GM12878 (cell line): ENCODE results near the gene LMAN2. TPM values are rescaled to one million over a fixed set of nuclear protein-coding genes. Genes with fewer than 3 reads are reported as not detected.
A peak's percentile ranks its signal among the peaks of the same experiment; 100 is the strongest.

Experiments
- BCL11A ChIP-seq: IDR thresholded peaks from 2 replicates; pipeline ENCODE4 v1.6.1; 2011; ENCODE audit warnings: low read depth, low read length
- BHLHE40 ChIP-seq, 2 experiments: fragments of 450-650 bp in 1 of 2; IDR thresholded peaks; 2 replicates each; pipeline ENCODE4 v1.6.1; 2011 to 2017; ENCODE audit warnings: low read depth in 2 of 2, borderline replicate concordance in 1 of 2, improper control_type of control experiment in 1 of 2, low read length in 1 of 2, mild to moderate bottlenecking in 1 of 2
- CBFB ChIP-seq: IDR thresholded peaks from 2 replicates; pipeline ENCODE4 v1.6.1; 2016; ENCODE audit warnings: antibody characterized with exemption, low read depth
- CBX5 ChIP-seq: sonication (generic); IDR thresholded peaks from 2 replicates; pipeline ENCODE4 v1.6.1; 2016; ENCODE audit warnings: low read depth, moderate library complexity, mild to moderate bottlenecking, inconsistent platforms
- CEBPB ChIP-seq, 2 experiments: fragments of 150-350 bp in 1 of 2; IDR thresholded peaks; 2 replicates each; pipeline ENCODE4 v1.6.1; 2012 to 2014; ENCODE audit warnings: low read depth in 2 of 2, low read length in 2 of 2, borderline replicate concordance in 1 of 2, inconsistent platforms in 1 of 2
- CREB1 ChIP-seq: IDR thresholded peaks from 2 replicates; pipeline ENCODE4 v1.6.1; 2012; ENCODE audit warnings: low read depth, mild to moderate bottlenecking, inconsistent platforms
- DPF2 ChIP-seq: fragments of 450-650 bp; IDR thresholded peaks from 2 replicates; pipeline ENCODE4 v1.6.1; 2017; ENCODE audit warnings: mild to moderate bottlenecking
- EP300 ChIP-seq, 2 experiments: fragments of 150-350 bp in 1 of 2; IDR thresholded peaks; 2 replicates each; pipeline ENCODE4 v1.6.1; 2011 to 2012; ENCODE audit warnings: low read depth in 2 of 2, low read length in 2 of 2, borderline replicate concordance in 1 of 2, improper control_type of control experiment in 1 of 2, inconsistent platforms in 1 of 2; ENCODE audit not compliant: control insufficient read depth in 1 of 2
- FOXK2 ChIP-seq: fragments of 450-650 bp; IDR thresholded peaks from 2 replicates; pipeline ENCODE4 v1.6.1; 2017; ENCODE audit warnings: mild to moderate bottlenecking, moderate library complexity
- GABPA ChIP-seq: IDR thresholded peaks from 2 replicates; pipeline ENCODE4 v1.6.1; 2014; ENCODE audit warnings: antibody characterized with exemption, low read depth, mild to moderate bottlenecking, inconsistent platforms
- HDAC2 ChIP-seq: fragments of 200-600 bp; sonication (generic); IDR thresholded peaks from 2 replicates; pipeline ENCODE4 v1.6.1; 2017
- IKZF1 ChIP-seq: fragments of 450-650 bp; conservative IDR thresholded peaks from 2 replicates; pipeline ENCODE4 v1.6.1; 2017; ENCODE audit warnings: antibody characterized with exemption, mild to moderate bottlenecking
- IRF4 ChIP-seq: IDR thresholded peaks from 2 replicates; pipeline ENCODE4 v1.6.1; 2011; ENCODE audit warnings: low read depth, low read length
- KLF5 ChIP-seq: fragments of 450-650 bp; IDR thresholded peaks from 2 replicates; pipeline ENCODE4 v1.6.1; 2014; ENCODE audit warnings: mild to moderate bottlenecking; ENCODE audit not compliant: partially characterized antibody
- LARP7 ChIP-seq: fragments of 450-650 bp; IDR thresholded peaks from 2 replicates; pipeline ENCODE4 v1.6.1; 2017; ENCODE audit warnings: mild to moderate bottlenecking
- MEF2A ChIP-seq: IDR thresholded peaks from 2 replicates; pipeline ENCODE4 v1.6.1; 2011; ENCODE audit warnings: low read depth, mild to moderate bottlenecking, low read length, moderate library complexity; ENCODE audit not compliant: insufficient read depth
- MTA2 ChIP-seq: fragments of 450-650 bp; IDR thresholded peaks from 2 replicates; pipeline ENCODE4 v1.6.1; 2016; ENCODE audit warnings: low read depth, mild to moderate bottlenecking, moderate library complexity
- MXI1 ChIP-seq: fragments of 150-350 bp; IDR thresholded peaks from 2 replicates; pipeline ENCODE4 v1.6.1; 2011; ENCODE audit warnings: low read depth, mild to moderate bottlenecking, inconsistent platforms, low read length, improper control_type of control experiment
- NFYA ChIP-seq: IDR thresholded peaks from 2 replicates; pipeline ENCODE4 v1.6.1; 2011; ENCODE audit warnings: low read depth, mild to moderate bottlenecking, low read length, improper control_type of control experiment, borderline replicate concordance
- NFYB ChIP-seq: IDR thresholded peaks from 2 replicates; pipeline ENCODE4 v1.6.1; 2011; ENCODE audit warnings: low read depth, mild to moderate bottlenecking, low read length, improper control_type of control experiment, moderate library complexity; ENCODE audit not compliant: insufficient read depth
- NR2F1 ChIP-seq: fragments of 450-650 bp; conservative IDR thresholded peaks from 2 replicates; pipeline ENCODE4 v1.6.1; 2017; ENCODE audit warnings: mild to moderate bottlenecking
- NRF1 ChIP-seq: conservative IDR thresholded peaks from 2 replicates; pipeline ENCODE4 v1.6.1; 2011; ENCODE audit warnings: mild to moderate bottlenecking, low read depth, low read length, improper control_type of control experiment
- POU2F2 ChIP-seq: IDR thresholded peaks from 3 replicates; pipeline ENCODE4 v1.6.1; 2011; ENCODE audit warnings: low read depth, mild to moderate bottlenecking, low read length, borderline replicate concordance
- RUNX3 ChIP-seq: IDR thresholded peaks from 2 replicates; pipeline ENCODE4 v1.6.1; 2012; ENCODE audit warnings: low read length, inconsistent platforms
- SIX5 ChIP-seq: IDR thresholded peaks from 2 replicates; pipeline ENCODE4 v1.6.1; 2011; ENCODE audit warnings: mild to moderate bottlenecking, low read depth, low read length, moderate library complexity; ENCODE audit not compliant: severe bottlenecking
- SRF ChIP-seq, 2 experiments: IDR thresholded peaks; 2 replicates each; pipeline ENCODE4 v1.6.1; 2011; ENCODE audit warnings: low read depth in 2 of 2, low read length in 2 of 2, mild to moderate bottlenecking in 1 of 2, moderate library complexity in 1 of 2
- TAF1 ChIP-seq: IDR thresholded peaks from 2 replicates; pipeline ENCODE4 v1.6.1; 2011; ENCODE audit warnings: mild to moderate bottlenecking, low read depth, low read length, borderline replicate concordance
- TCF12 ChIP-seq: IDR thresholded peaks from 2 replicates; pipeline ENCODE4 v1.6.1; 2011; ENCODE audit warnings: low read depth, mild to moderate bottlenecking, low read length
- YBX1 ChIP-seq: fragments of 450-650 bp; IDR thresholded peaks from 2 replicates; pipeline ENCODE4 v1.6.1; 2016; ENCODE audit warnings: antibody characterized with exemption
- ZNF24 ChIP-seq: fragments of 450-650 bp; IDR thresholded peaks from 2 replicates; pipeline ENCODE4 v1.6.1; 2017; ENCODE audit warnings: antibody characterized with exemption, mild to moderate bottlenecking
- ZSCAN29 ChIP-seq: fragments of 450-650 bp; IDR thresholded peaks from 2 replicates; pipeline ENCODE4 v1.6.1; 2017; ENCODE audit warnings: mild to moderate bottlenecking, moderate library complexity
- ZZZ3 ChIP-seq: IDR thresholded peaks from 2 replicates; pipeline ENCODE4 v1.6.1; 2011; ENCODE audit warnings: low read depth; ENCODE audit not compliant: control insufficient read depth, insufficient read length
- polyA plus RNA-seq, 11 experiments: library from polyadenylated mRNA; depleted of rRNA in 4 of 11; unstranded in 6 of 11; stranded (reverse) in 5 of 11; fragments of >200 nt; fragmentation: Nextera tagmentation in 4 of 11; fragmentation: Illumina TruSeq in 1 of 11; extraction: Ambion mirVana in 4 of 11; extraction: Trizol in 1 of 11; gene quantifications; 1 replicate in 1 of 11; 2 replicates in 10 of 11; pipeline versions ENCODE4 v1.2.1 to v1.2.3, GENCODE V29; 2011 to 2016; ENCODE audit warnings: inconsistent platforms in 2 of 11, missing spikeins in 2 of 11, low read depth in 1 of 11
- total RNA-seq, 4 experiments: library from RNA; depleted of rRNA in 3 of 4; stranded (reverse); fragments of >200 nt in 3 of 4; fragmentation: Illumina TruSeq in 1 of 4; extraction: Trizol in 1 of 4; gene quantifications; 2 replicates each; pipeline versions ENCODE4 v1.2.1 to v1.2.3, GENCODE V29; 2013 to 2021
- TF ChIP-seq, protein P1 (sequence below): fragments of 450-650 bp; IDR thresholded peaks from 2 replicates; pipeline ENCODE4 v1.6.1; 2016; ENCODE audit warnings: mild to moderate bottlenecking

Gene LMAN2
- total and polyA plus RNA-seq, 10 of the 15 experiments (the other 5 are each of a cell fraction or from before 2014, with no cell fraction given) = 2.4 to 264 (median 147) TPM

DNA sequence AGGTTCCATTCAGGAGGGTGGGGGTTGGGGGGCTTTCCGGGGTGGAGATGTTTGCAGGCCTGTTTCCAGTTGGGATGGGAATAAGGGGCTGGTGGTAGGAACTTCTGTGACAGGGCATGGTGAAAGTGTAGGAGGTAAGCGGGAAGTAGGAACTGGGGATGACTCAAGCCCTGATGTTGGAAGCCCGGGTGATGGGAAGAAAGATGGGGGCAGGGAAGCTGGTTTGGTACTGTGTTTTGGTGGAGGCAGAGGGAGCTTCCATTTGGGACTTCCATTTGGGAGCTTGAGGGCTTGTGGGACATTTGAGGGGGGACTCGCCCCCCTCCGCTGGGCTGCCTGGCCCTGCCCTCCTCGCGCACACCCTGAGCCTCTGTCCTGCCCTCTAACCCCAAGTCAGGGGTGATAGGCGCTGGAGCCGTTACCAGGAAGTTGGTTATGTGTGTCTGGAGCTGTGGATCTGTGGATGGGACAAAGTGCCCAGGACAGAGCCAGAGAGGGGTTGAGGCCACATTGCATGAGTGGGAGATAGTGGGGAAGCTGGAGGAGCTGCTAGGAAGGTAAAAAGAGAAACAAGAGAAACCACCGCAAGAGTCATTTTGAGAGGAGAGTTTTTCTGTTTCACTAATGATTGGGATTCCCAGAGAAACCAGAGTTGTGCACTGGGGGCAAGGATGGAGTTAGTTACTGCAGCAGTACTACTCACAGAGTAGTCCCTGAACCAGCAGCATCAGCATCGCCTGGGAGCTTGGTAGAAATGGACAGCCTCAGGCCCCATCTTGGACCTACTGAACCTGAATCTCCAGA, 12.9 kb upstream of the LMAN2 start (continued):
- TF ChIP-seq MEF2A (peak; percentile 79), ZZZ3 (no peak), NRF1 (no peak), YBX1 (no peak), IKZF1 (peak; percentile 93), TAF1 (peak; percentile 32; the same call in 1 of the 2 replicates), HDAC2 (no peak), NFYB (no peak), MXI1 (no peak), NFYA (no peak), SIX5 (no peak), FOXK2 (no peak), SRF (IDR thresholded peaks at IDR 0.05; ENCODE audit: low read depth in 2 of 2, low read length in 2 of 2) (peak in 1 of 2 experiments; percentile 63; a peak in 1 of 4 replicates), ZNF24 (0 out of 2 replicates have a peak, but pooled peaks have one; percentile 27), MTA2 (peak; percentile 74), CBX5 (no peak), BCL11A (peak; percentile 91), KLF5 (no peak), LARP7 (0 out of 2 replicates have a peak, but pooled peaks have one; percentile 6), ZSCAN29 (no peak), DPF2 (peak; percentile 89), IRF4 (peak; percentile 97), NR2F1 (peak; percentile 55; the same call in 1 of the 2 replicates), GABPA (no peak), CREB1 (no peak), EP300 (IDR thresholded peaks at IDR 0.05; ENCODE audit: borderline replicate concordance in 1 of 2, control insufficient read depth in 1 of 2, low read depth in 2 of 2, low read length in 2 of 2) (peak; percentile 41 to 82; a peak in 2 of 4 replicates), POU2F2 (peak; percentile 12; the same call in 1 of the 3 replicates), CEBPB (IDR thresholded peaks at IDR 0.05; ENCODE audit: borderline replicate concordance in 1 of 2, low read depth in 2 of 2, low read length in 2 of 2) (no peak), CBFB (peak; percentile 89), RUNX3 (no peak), BHLHE40 (IDR thresholded peaks at IDR 0.05; ENCODE audit: borderline replicate concordance in 1 of 2, low read depth in 2 of 2, low read length in 1 of 2) (0 out of 4 replicates have a peak, but pooled peaks of 1 of the 2 experiments have one; percentile 19), TCF12 (peak; percentile 50; the same call in 1 of the 2 replicates)
- TF ChIP-seq, protein P1, sequence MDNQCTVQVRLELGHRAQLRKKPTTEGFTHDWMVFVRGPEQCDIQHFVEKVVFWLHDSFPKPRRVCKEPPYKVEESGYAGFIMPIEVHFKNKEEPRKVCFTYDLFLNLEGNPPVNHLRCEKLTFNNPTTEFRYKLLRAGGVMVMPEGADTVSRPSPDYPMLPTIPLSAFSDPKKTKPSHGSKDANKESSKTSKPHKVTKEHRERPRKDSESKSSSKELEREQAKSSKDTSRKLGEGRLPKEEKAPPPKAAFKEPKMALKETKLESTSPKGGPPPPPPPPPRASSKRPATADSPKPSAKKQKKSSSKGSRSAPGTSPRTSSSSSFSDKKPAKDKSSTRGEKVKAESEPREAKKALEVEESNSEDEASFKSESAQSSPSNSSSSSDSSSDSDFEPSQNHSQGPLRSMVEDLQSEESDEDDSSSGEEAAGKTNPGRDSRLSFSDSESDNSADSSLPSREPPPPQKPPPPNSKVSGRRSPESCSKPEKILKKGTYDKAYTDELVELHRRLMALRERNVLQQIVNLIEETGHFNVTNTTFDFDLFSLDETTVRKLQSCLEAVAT = peak; percentile 47; the same call in 1 of the 2 replicates
